HCT116 (cell line): ENCODE data around the gene CDC42SE1.

Experiments
- CEBPB ChIP-seq: IDR thresholded peaks from 2 replicates; pipeline ENCODE4 v1.6.1; 2012; ENCODE audit warnings: low read depth
- CTCF ChIP-seq, 3 experiments: fragments of 200-600 bp in 1 of 3; sonication (generic) in 1 of 3; IDR thresholded peaks in 2 of 3; conservative IDR thresholded peaks in 1 of 3; 2 replicates each; pipeline ENCODE4 v1.5.1; 2012 to 2017; ENCODE audit warnings: low read depth in 2 of 3, low read length in 2 of 3, antibody characterized with exemption in 1 of 3, borderline replicate concordance in 1 of 3, control low read depth in 1 of 3, mild to moderate bottlenecking in 1 of 3, mixed read lengths in 1 of 3, mixed run types in 1 of 3, moderate library complexity in 1 of 3; ENCODE audit not compliant: insufficient read depth in 1 of 3
- EZH2 ChIP-seq: fragments of 200-600 bp; sonication (generic); IDR thresholded peaks from 2 replicates; pipeline ENCODE4 v1.6.1; 2017; ENCODE audit warnings: antibody characterized with exemption, mixed run types
- POLR2A ChIP-seq: IDR thresholded peaks from 2 replicates; pipeline ENCODE4 v1.7.0; 2011; ENCODE audit warnings: borderline replicate concordance; ENCODE audit not compliant: insufficient read depth, insufficient read length; ENCODE audit errors: extremely low read depth
- POLR2AphosphoS5 ChIP-seq: IDR thresholded peaks from 2 replicates; pipeline ENCODE4 v1.6.1; 2011; ENCODE audit warnings: mild to moderate bottlenecking, low read depth, low read length, moderate library complexity
- RAD21 ChIP-seq: IDR thresholded peaks from 2 replicates; pipeline ENCODE4 v1.6.1; 2012; ENCODE audit warnings: low read depth, mild to moderate bottlenecking
- REST ChIP-seq: IDR thresholded peaks from 2 replicates; pipeline ENCODE4 v1.6.1; 2012; ENCODE audit warnings: low read depth
- SIN3A ChIP-seq: IDR thresholded peaks from 2 replicates; pipeline ENCODE4 v1.6.1; 2012; ENCODE audit warnings: low read depth
- SP1 ChIP-seq: IDR thresholded peaks from 2 replicates; pipeline ENCODE4 v1.6.1; 2012; ENCODE audit warnings: low read depth
- SRF ChIP-seq: IDR thresholded peaks from 2 replicates; pipeline ENCODE4 v1.6.1; 2012; ENCODE audit warnings: low read depth
- ZBTB33 ChIP-seq: IDR thresholded peaks from 2 replicates; pipeline ENCODE4 v1.6.1; 2011; ENCODE audit warnings: mild to moderate bottlenecking, low read length, moderate library complexity; ENCODE audit not compliant: insufficient replicate concordance; ENCODE audit errors: extremely low read depth
- ZFX ChIP-seq: fragments of 450-650 bp; IDR thresholded peaks from 2 replicates; pipeline ENCODE4 v1.6.1; 2017
- ZNF274 ChIP-seq: fragments of 200-500 bp; sonication (Bioruptor generic); IDR thresholded peaks from 2 replicates; pipeline ENCODE4 v1.6.1; 2014; ENCODE audit warnings: mild to moderate bottlenecking, low read depth, low read length, inconsistent platforms

- TF ChIP-seq SIN3A (no peak), POLR2A (no peak), CTCF (IDR thresholded peaks at IDR 0.05 in 2 of 3, conservative IDR thresholded peaks at IDR 0.05 in 1 of 3; ENCODE audit: borderline replicate concordance in 1 of 3, insufficient read depth in 1 of 3, low read depth in 2 of 3, low read length in 2 of 3) (no peak), RAD21 (no peak), SP1 (no peak), ZBTB33 (no peak), POLR2AphosphoS5 (no peak), SRF (no peak), EZH2 (no peak), ZNF274 (no peak), REST (no peak), CEBPB (no peak), ZFX (no peak)
These were observed 23.1 kb downstream of the CDC42SE1 start, which contains the start of gene BNIPL for GRCh38 chr1:151036356-151036755.
